OCI-LY3 (cell line): ENCODE measurements around the gene GRXCR2.

ENCODE experiments used
- H2AFZ ChIP-seq: fragments of 200-600, 300-600 bp; shearing (Covaris generic); 2 replicates; pipeline ENCODE4 v1.6.0; 2014; ENCODE audit warnings: antibody characterized with exemption, low read depth, low read length
- H3K27ac ChIP-seq: fragments of 200-600, 300-600 bp; sonication (generic); 2 replicates; pipeline ENCODE4 v1.5.1; 2014; ENCODE audit warnings: mild to moderate bottlenecking, low read length, moderate library complexity, mixed read lengths
- H3K27me3 ChIP-seq: fragments of 200-600, 300-600 bp; sonication (generic); 2 replicates; pipeline ENCODE4 v1.6.1; 2014; ENCODE audit warnings: low read depth, low read length, mixed read lengths
- H3K36me3 ChIP-seq: fragments of 200-600, 300-600 bp; sonication (generic); replicated peaks from 2 replicates; pipeline ENCODE3; 2014; ENCODE audit warnings: low read depth, low read length, mixed read lengths
- H3K4me1 ChIP-seq: fragments of 300-600, 200-600 bp; sonication (generic); 2 replicates; pipeline ENCODE4 v1.6.1; 2014; ENCODE audit warnings: low read length, mixed read lengths
- H3K4me2 ChIP-seq: fragments of 200-600, 300-600 bp; sonication (generic); 2 replicates; pipeline ENCODE4 v1.6.1; 2014; ENCODE audit warnings: low read length, mixed read lengths
- H3K4me3 ChIP-seq: fragments of 300-600, 200-600 bp; sonication (generic); 2 replicates; pipeline ENCODE4 v1.5.1; 2014; ENCODE audit warnings: antibody characterized with exemption, mild to moderate bottlenecking, low read length, moderate library complexity
- H3K79me2 ChIP-seq: fragments of 300-600, 200-600 bp; shearing (Covaris generic); 2 replicates; pipeline ENCODE4 v1.6.1; 2014; ENCODE audit warnings: mild to moderate bottlenecking, low read length, mixed read lengths
- H3K9ac ChIP-seq: fragments of 300-600, 200-600 bp; shearing (Covaris generic); 2 replicates; pipeline ENCODE4 v1.6.0; 2014; ENCODE audit warnings: mild to moderate bottlenecking, low read length, moderate library complexity
- H3K9me3 ChIP-seq: fragments of 200-600, 300-600 bp; shearing (Covaris generic); 2 replicates; pipeline ENCODE4 v1.6.1; 2014; ENCODE audit warnings: low read length, mixed read lengths; ENCODE audit not compliant: insufficient read depth
- H4K20me1 ChIP-seq: fragments of 200-600, 300-600 bp; sonication (generic); 2 replicates; pipeline ENCODE4 v1.6.1; 2016; ENCODE audit warnings: low read length, mixed read lengths; ENCODE audit not compliant: insufficient read depth
- CTCF ChIP-seq: fragments of 200-600, 300-600 bp; sonication (generic); IDR thresholded peaks from 2 replicates; pipeline ENCODE4 v1.5.1; 2014; ENCODE audit warnings: antibody characterized with exemption, low read length, low read depth
- EZH2phosphoT487 ChIP-seq: fragments of 200-600 bp; shearing (Covaris generic); IDR thresholded peaks from 2 replicates; pipeline ENCODE4 v1.6.1; 2018; ENCODE audit warnings: antibody characterized with exemption, mixed run types, low read depth

Gene GRXCR2

GRCh38 chr5:145887976-145888574 lies 15.3 kb upstream of the GRXCR2 start:
- no peak overlapping the region for H3K4me3 ChIP-seq
- no peaks in the 10 kb centered on the region for H4K20me1 ChIP-seq
- no peak overlapping the region for H3K27ac ChIP-seq
- H3K27me3 ChIP-seq, result 0 out of 2 replicates have a peak, but pooled peaks cover 4% of the 10 kb centered on the region
- no peak overlapping the region for H3K4me2 ChIP-seq
- no peak overlapping the region for H2AFZ ChIP-seq
- H3K9me3 ChIP-seq, result no peaks in the 10 kb centered on the region
- no peaks in the 10 kb centered on the region for H3K79me2 ChIP-seq
- H3K4me1 ChIP-seq, result no peaks in the 10 kb centered on the region
- no peak for TF ChIP-seq EZH2phosphoT487
- peak; percentile 32 for TF ChIP-seq CTCF
- no peak overlapping the region for H3K9ac ChIP-seq
- no peaks in the 10 kb centered on the region for H3K36me3 ChIP-seq

- Histone ChIP-seq H3K36me3 (no peaks in the 10 kb centered on the region), H3K4me1 (no peaks in the 10 kb centered on the region), H3K4me2 (no peak overlapping the region), H3K79me2 (no peaks in the 10 kb centered on the region), H3K27ac (no peak overlapping the region), H3K27me3 (0 out of 2 replicates have a peak, but pooled peaks cover 4% of the 10 kb centered on the region), H3K4me3 (no peak overlapping the region), H3K9ac (no peak overlapping the region), H4K20me1 (no peaks in the 10 kb centered on the region), H2AFZ (no peak overlapping the region), H3K9me3 (no peaks in the 10 kb centered on the region)
- no peak for TF ChIP-seq EZH2phosphoT487
- TF ChIP-seq CTCF, result no peak
Measured at GRCh38 chr5:145887217-145887616, 14.4 kb upstream of the GRXCR2 start.

- Histone ChIP-seq H3K4me1 (no peaks in the 10 kb centered on the region), H2AFZ (no peak overlapping the region), H3K4me3 (no peak overlapping the region), H3K79me2 (no peaks in the 10 kb centered on the region), H3K36me3 (no peaks in the 10 kb centered on the region), H4K20me1 (no peaks in the 10 kb centered on the region), H3K9ac (no peak overlapping the region), H3K27me3 (no peaks in the 10 kb centered on the region), H3K9me3 (no peaks in the 10 kb centered on the region), H3K27ac (no peak overlapping the region), H3K4me2 (no peak overlapping the region)
- no peak for TF ChIP-seq EZH2phosphoT487
- TF ChIP-seq CTCF, result no peak
Measured at GRCh38 chr5:145874765-145875164, 2.0 kb upstream of the GRXCR2 start.

GRCh38 chr5:145872486-145872885 lies 328 bp downstream of the GRXCR2 start:
- Histone ChIP-seq H3K36me3 (no peaks in the 10 kb centered on the region), H3K9ac (no peak overlapping the region)

More at GRCh38 chr5:145872486-145872885, 328 bp downstream of the GRXCR2 start:
- H3K27ac ChIP-seq, result no peak overlapping the region
- no peak overlapping the region for H3K4me3 ChIP-seq
- H2AFZ ChIP-seq, result no peak overlapping the region
- no peaks in the 10 kb centered on the region for H4K20me1 ChIP-seq
- TF ChIP-seq EZH2phosphoT487 (no peak), CTCF (no peak)
- H3K4me2 ChIP-seq, result no peak overlapping the region
- no peaks in the 10 kb centered on the region for H3K79me2 ChIP-seq
- no peaks in the 10 kb centered on the region for H3K4me1 ChIP-seq
- no peaks in the 10 kb centered on the region for H3K27me3 ChIP-seq
- no peaks in the 10 kb centered on the region for H3K9me3 ChIP-seq
